CD14-positive monocyte (primary cell): ENCODE results near the gene ACBD3. TPM values are rescaled to one million over a fixed set of nuclear protein-coding genes. Genes with fewer than 3 reads are reported as not detected.
A peak's percentile ranks its signal among the peaks of the same experiment; 100 is the strongest.

Source experiments
- DNase-seq, 3 donors: peaks; one replicate each; pipeline ENCODE4 v3.0.0-alpha.2; 2011 to 2022
- H2AFZ ChIP-seq: 2 replicates; pipeline ENCODE4 v1.6.0; 2012; ENCODE audit warnings: mild to moderate bottlenecking, low read depth, low read length, inconsistent platforms; ENCODE audit not compliant: insufficient read depth, poor library complexity, severe bottlenecking
- H3K27ac ChIP-seq, 2 donors: 1 replicate in 1 of 2; 2 replicates in 1 of 2; pipeline ENCODE4 v1.5.1; 2012 to 2013; ENCODE audit warnings: low read length in 2 of 2, control low read depth in 1 of 2, inconsistent platforms in 1 of 2, low read depth in 1 of 2, mild to moderate bottlenecking in 1 of 2
- H3K27me3 ChIP-seq, 2 donors: one replicate each; pipeline versions ENCODE4 v1.6.0 to v1.6.1; 2011 to 2013; ENCODE audit warnings: low read length in 2 of 2; ENCODE audit not compliant: control insufficient read depth in 2 of 2, insufficient read depth in 2 of 2
- H3K36me3 ChIP-seq, 2 donors: replicated peaks in 1 of 2; 1 replicate in 1 of 2; 2 replicates in 1 of 2; pipeline versions ENCODE4 v1.5.1 to v1.6.1; 2012 to 2013; ENCODE audit warnings: low read length in 2 of 2, control low read depth in 1 of 2, inconsistent platforms in 1 of 2, mild to moderate bottlenecking in 1 of 2; ENCODE audit not compliant: insufficient read depth in 2 of 2, control insufficient read depth in 1 of 2
- H3K4me1 ChIP-seq, 2 donors: 1 replicate in 1 of 2; 2 replicates in 1 of 2; pipeline versions ENCODE4 v1.5.1 to v1.6.1; 2012 to 2013; ENCODE audit warnings: low read length in 2 of 2, control low read depth in 1 of 2, inconsistent platforms in 1 of 2, mild to moderate bottlenecking in 1 of 2, moderate library complexity in 1 of 2; ENCODE audit not compliant: insufficient read depth in 2 of 2, control insufficient read depth in 1 of 2
- H3K4me2 ChIP-seq: replicated peaks from 2 replicates; pipeline ENCODE3; 2012; ENCODE audit warnings: low read length, moderate library complexity, mild to moderate bottlenecking; ENCODE audit not compliant: poor library complexity, severe bottlenecking; ENCODE audit errors: extremely low read depth
- H3K4me3 ChIP-seq, 3 experiments: fragments of 200-600 bp in 1 of 3; sonication (generic) in 1 of 3; replicated peaks in 1 of 3; 1 replicate in 2 of 3; 2 replicates in 1 of 3; pipeline ENCODE4 v1.5.1; 2011 to 2013; ENCODE audit warnings: low read length in 3 of 3, mild to moderate bottlenecking in 3 of 3, control low read depth in 2 of 3, low read depth in 2 of 3, inconsistent platforms in 1 of 3, moderate library complexity in 1 of 3
- H3K79me2 ChIP-seq: 2 replicates; pipeline ENCODE4 v1.6.0; 2012; ENCODE audit warnings: mild to moderate bottlenecking, control low read depth, inconsistent platforms, low read length, moderate library complexity; ENCODE audit not compliant: insufficient read depth
- H3K9ac ChIP-seq: 2 replicates; pipeline ENCODE4 v1.6.0; 2017; ENCODE audit warnings: low read length, mild to moderate bottlenecking; ENCODE audit not compliant: insufficient read depth, poor library complexity, severe bottlenecking
- H3K9me3 ChIP-seq, 2 donors: replicated peaks in 1 of 2; 1 replicate in 1 of 2; 2 replicates in 1 of 2; pipeline versions ENCODE4 v1.5.1 to v1.6.1; 2012 to 2013; ENCODE audit warnings: low read length in 2 of 2, control low read depth in 1 of 2; ENCODE audit not compliant: control insufficient read depth in 1 of 2, insufficient read depth in 1 of 2
- H4K20me1 ChIP-seq: 2 replicates; pipeline ENCODE4 v1.6.0; 2012; ENCODE audit warnings: mild to moderate bottlenecking, low read length, control low read depth, moderate library complexity; ENCODE audit not compliant: insufficient read depth
- H3K27ac Mint-ChIP-seq, 7 donors: one replicate each; pipeline ENCODE4 v1.8.0; 2020; ENCODE audit warnings: mild to moderate bottlenecking in 7 of 7, mixed read lengths in 7 of 7, moderate library complexity in 6 of 7, inconsistent platforms in 2 of 7
- H3K27me3 Mint-ChIP-seq, 3 donors: one replicate each; pipeline ENCODE4 v1.8.0; 2021 to 2022; ENCODE audit warnings: low read depth in 3 of 3, mild to moderate bottlenecking in 3 of 3, mixed read lengths in 3 of 3, moderate library complexity in 3 of 3, inconsistent platforms in 1 of 3
- H3K36me3 Mint-ChIP-seq, 2 donors: one replicate each; pipeline ENCODE4 v1.8.0; 2020; ENCODE audit warnings: mixed read lengths in 2 of 2, inconsistent platforms in 1 of 2, mild to moderate bottlenecking in 1 of 2
- H3K4me1 Mint-ChIP-seq: one replicate; pipeline ENCODE4 v1.8.0; 2020; ENCODE audit warnings: mild to moderate bottlenecking, mixed read lengths
- H3K4me3 Mint-ChIP-seq, 2 donors: one replicate each; pipeline ENCODE4 v1.8.0; 2020; ENCODE audit warnings: mild to moderate bottlenecking in 2 of 2, mixed read lengths in 2 of 2, moderate library complexity in 1 of 2
- H3K9me3 Mint-ChIP-seq, 7 donors: one replicate each; pipeline ENCODE4 v1.8.0; 2020 to 2022; ENCODE audit warnings: mixed read lengths in 7 of 7, mild to moderate bottlenecking in 6 of 7, moderate library complexity in 6 of 7, inconsistent platforms in 2 of 7
- WGBS: methylation state at CpG from one replicate; pipeline ENCODE4 v1.1.5; 2013; ENCODE audit warnings: missing lambda C conversion rate; ENCODE audit not compliant: insufficient coverage; 5-methylcytosine and 5-hydroxymethylcytosine counted together
- intact Hi-C, 2 donors: fragments of 100-400 bp; cut with micrococcal nuclease; formaldehyde crosslinking; loops; one replicate each; pipeline versions ENCODE4 v1.15.0 to v1.15.1; 2023
- polyA plus RNA-seq, 3 donors: library from polyadenylated mRNA; depleted of rRNA in 1 of 3; unstranded in 2 of 3; stranded (reverse) in 1 of 3; fragments of 300-500 nt in 2 of 3; fragments of >200 nt in 1 of 3; fragmentation: Illumina TruSeq in 2 of 3; gene quantifications; 1 replicate in 2 of 3; 2 replicates in 1 of 3; pipeline ENCODE4 v1.2.3, GENCODE V29; 2012 to 2021
- TF ChIP-seq, protein P1 (sequence below): fragments of 200-600 bp; IDR thresholded peaks from one replicate; pipeline ENCODE4 v1.8.0; 2022; ENCODE audit warnings: antibody characterized with exemption, mild to moderate bottlenecking

Gene ACBD3
- polyA plus RNA-seq, 3 donors: 7.0 to 16.3 (median 11.4) TPM

DNA sequence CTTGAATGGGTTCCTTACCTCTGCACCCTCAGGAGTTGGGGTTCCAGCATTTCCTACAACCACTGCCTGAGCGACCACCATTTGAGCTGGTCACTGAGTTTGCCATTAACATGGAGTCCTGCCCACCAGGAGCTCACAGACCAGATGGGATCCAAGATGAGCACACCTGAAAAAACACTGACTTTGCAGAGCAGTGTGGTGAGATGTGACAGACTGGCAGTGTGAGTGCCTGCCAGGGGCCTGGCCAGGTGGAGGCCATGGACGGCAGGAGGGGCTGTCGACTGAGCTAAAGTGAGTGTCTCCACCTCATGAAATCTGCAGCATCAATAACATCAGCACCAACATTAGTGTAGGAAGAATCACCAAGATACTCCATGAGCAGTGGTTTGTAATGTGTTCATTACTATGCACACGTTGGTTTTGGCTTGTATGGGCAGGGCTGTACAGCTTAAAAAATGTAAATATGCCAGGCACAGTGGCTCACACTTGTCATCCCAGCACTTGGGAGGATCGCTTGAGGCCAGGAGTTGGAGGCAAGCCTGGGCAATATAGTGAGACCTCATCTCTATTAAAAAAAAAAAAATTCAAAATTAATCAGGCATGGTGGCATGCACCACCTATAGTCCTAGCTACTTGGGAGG is 24.8 kb upstream of the ACBD3 start:
- intact Hi-C loops: no loop called here
- H3K9me3 ChIP-seq: no peaks in the 10 kb centered on the region
- H3K4me1 ChIP-seq: no peaks in the 10 kb centered on the region
- DNase-seq: no peak
- H3K36me3 ChIP-seq: no peaks in the 10 kb centered on the region
- peak overlapping the region in 1 of 7 donors; percentile 64 for H3K27ac Mint-ChIP-seq
- no CpG with 5 or more reads among the region's 5 CpGs for WGBS
- no peak overlapping the region for H3K9ac ChIP-seq
- H3K4me1 Mint-ChIP-seq: no peaks in the 10 kb centered on the region
- no peak overlapping the region for H3K4me3 Mint-ChIP-seq
- TF ChIP-seq, protein P1, sequence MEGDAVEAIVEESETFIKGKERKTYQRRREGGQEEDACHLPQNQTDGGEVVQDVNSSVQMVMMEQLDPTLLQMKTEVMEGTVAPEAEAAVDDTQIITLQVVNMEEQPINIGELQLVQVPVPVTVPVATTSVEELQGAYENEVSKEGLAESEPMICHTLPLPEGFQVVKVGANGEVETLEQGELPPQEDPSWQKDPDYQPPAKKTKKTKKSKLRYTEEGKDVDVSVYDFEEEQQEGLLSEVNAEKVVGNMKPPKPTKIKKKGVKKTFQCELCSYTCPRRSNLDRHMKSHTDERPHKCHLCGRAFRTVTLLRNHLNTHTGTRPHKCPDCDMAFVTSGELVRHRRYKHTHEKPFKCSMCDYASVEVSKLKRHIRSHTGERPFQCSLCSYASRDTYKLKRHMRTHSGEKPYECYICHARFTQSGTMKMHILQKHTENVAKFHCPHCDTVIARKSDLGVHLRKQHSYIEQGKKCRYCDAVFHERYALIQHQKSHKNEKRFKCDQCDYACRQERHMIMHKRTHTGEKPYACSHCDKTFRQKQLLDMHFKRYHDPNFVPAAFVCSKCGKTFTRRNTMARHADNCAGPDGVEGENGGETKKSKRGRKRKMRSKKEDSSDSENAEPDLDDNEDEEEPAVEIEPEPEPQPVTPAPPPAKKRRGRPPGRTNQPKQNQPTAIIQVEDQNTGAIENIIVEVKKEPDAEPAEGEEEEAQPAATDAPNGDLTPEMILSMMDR: no peak
- H3K79me2 ChIP-seq: no peaks in the 10 kb centered on the region
- no peak overlapping the region for H3K4me3 ChIP-seq
- no peaks in the 10 kb centered on the region for H4K20me1 ChIP-seq
- no peaks in the 10 kb centered on the region for H3K27me3 ChIP-seq
- H3K9me3 Mint-ChIP-seq: peaks cover 0 to 3% (median 0%) of the 10 kb centered on the region in 7 donors
- no peaks in the 10 kb centered on the region for H3K36me3 Mint-ChIP-seq
- no peak overlapping the region for H3K27ac ChIP-seq
- H3K4me2 ChIP-seq: no peak overlapping the region
- H3K27me3 Mint-ChIP-seq: peaks cover 2 to 5% (median 3%) of the 10 kb centered on the region in 3 donors
- no peak overlapping the region for H2AFZ ChIP-seq

DNA sequence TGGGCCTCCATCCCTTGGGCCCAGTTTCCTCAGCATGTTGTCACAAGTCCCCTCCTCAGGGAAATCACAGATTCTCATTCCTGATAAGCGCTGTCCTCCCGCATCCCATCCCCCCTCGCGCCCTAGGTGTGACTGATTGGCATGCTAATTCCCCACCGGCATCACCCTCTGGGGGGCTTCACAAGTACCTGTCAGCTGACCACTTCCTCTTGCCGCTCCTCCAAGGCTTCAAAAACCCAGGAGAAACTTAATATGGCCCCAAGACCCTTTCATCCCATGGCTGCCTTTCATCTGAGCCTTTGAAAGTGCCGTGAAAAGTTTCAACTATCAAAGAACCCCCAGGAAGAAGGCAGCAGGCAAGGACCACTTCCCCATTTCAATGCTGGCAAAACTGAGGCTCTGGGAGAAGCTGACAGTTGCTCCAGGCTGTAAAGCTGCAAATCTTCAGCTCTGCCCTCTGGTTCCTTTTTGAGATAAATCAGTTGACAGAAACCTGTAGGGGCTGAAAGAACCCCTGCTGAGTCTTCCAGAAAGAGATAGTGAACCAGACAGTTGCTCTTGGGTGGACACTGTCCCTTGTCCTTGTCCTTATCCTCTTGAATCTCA is 24.1 kb upstream of the ACBD3 start:
- no peak overlapping the region for H3K9ac ChIP-seq
- Mint-ChIP-seq H3K36me3 (no peaks in the 10 kb centered on the region), H3K9me3 (peaks cover 0 to 3% (median 0%) of the 10 kb centered on the region in 7 donors), H3K4me3 (no peak overlapping the region), H3K4me1 (no peaks in the 10 kb centered on the region), H3K27ac (peak overlapping the region in 1 of 7 donors; percentile 64), H3K27me3 (peaks cover 0 to 5% (median 0%) of the 10 kb centered on the region in 3 donors)
- H3K9me3 ChIP-seq: no peaks in the 10 kb centered on the region
- TF ChIP-seq, protein P1: no peak
- H3K4me1 ChIP-seq: no peaks in the 10 kb centered on the region
- no peaks in the 10 kb centered on the region for H4K20me1 ChIP-seq
- no peaks in the 10 kb centered on the region for H3K36me3 ChIP-seq
- H3K27ac ChIP-seq: no peak overlapping the region
- H3K79me2 ChIP-seq: no peaks in the 10 kb centered on the region
- H2AFZ ChIP-seq: no peak overlapping the region
- no peak for DNase-seq
- no peak overlapping the region for H3K4me3 ChIP-seq
- intact Hi-C loops: no loop called here
- no peaks in the 10 kb centered on the region for H3K27me3 ChIP-seq
- WGBS: 80% methylated on average over 7 of the region's 7 CpGs
- no peak overlapping the region for H3K4me2 ChIP-seq
